ENCODE results near the gene MSANTD2. TPM values are rescaled to one million over a fixed set of nuclear protein-coding genes. Genes with fewer than 3 reads are reported as not detected.

The MSANTD2 gene
- total and polyA plus RNA-seq, 2 of the 4 experiments (the other 2 are of a cell fraction), result 5.0 to 6.0 TPM

DNA sequence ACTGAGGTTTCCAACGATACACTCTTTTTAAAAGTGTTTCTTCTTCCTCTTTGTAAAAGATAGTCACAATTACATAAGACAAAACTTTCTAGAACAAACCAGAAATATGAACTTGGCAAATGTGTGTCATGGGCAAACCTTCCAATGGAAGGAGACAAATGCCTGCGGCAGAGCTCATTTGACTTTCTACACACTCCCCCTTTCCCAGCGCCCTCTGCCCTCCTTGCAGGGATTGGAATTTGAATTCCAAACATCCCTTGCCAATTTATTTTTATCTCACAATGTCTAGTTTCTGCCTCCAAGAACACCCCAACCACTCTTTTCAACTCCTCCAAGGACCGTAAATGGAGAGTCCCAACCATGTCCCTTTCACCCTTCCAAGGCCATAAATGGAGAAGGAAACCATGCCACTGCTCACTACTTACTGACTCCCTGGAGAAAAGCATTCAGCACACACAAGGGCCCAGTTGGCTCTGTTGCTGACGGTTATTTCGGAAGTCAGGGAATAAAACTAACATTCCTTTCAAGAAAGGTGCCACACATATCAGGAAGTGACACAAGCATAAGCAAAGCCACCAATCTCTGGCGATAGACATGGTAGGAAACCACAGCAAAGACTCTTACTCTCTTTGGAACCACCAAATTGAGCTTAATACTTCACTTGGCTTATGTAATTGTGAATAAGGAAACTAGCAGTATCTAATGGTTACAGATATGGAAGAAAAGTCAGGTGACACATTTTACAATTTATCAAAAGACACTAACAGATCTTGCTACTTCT lies 23.2 kb downstream of the MSANTD2 start:
- no peaks in the 10 kb centered on the region for H3K9me3 ChIP-seq (ENCODE audit: control insufficient read depth, insufficient read depth, low read length)
- H3K4me1 ChIP-seq (ENCODE audit: control insufficient read depth, insufficient read depth, low read length), result peaks cover 2% of the 10 kb centered on the region; the same call in 1 of the 2 replicates

More for the DNA sequence above, 23.2 kb downstream of the MSANTD2 start:
- TF ChIP-seq RCOR1 (IDR thresholded peaks at IDR 0.05; ENCODE audit: insufficient replicate concordance, low read length) (no peak), MXI1 (IDR thresholded peaks at IDR 0.05; ENCODE audit: borderline replicate concordance, low read depth, low read length) (no peak), FOS (IDR thresholded peaks at IDR 0.05; ENCODE audit: low read depth, low read length) (no peak), MAFK (IDR thresholded peaks at IDR 0.05; ENCODE audit: low read depth, low read length) (no peak), CHD1 (IDR thresholded peaks at IDR 0.05; ENCODE audit: low read depth, low read length) (no peak)
- TF ChIP-seq, protein P1, sequence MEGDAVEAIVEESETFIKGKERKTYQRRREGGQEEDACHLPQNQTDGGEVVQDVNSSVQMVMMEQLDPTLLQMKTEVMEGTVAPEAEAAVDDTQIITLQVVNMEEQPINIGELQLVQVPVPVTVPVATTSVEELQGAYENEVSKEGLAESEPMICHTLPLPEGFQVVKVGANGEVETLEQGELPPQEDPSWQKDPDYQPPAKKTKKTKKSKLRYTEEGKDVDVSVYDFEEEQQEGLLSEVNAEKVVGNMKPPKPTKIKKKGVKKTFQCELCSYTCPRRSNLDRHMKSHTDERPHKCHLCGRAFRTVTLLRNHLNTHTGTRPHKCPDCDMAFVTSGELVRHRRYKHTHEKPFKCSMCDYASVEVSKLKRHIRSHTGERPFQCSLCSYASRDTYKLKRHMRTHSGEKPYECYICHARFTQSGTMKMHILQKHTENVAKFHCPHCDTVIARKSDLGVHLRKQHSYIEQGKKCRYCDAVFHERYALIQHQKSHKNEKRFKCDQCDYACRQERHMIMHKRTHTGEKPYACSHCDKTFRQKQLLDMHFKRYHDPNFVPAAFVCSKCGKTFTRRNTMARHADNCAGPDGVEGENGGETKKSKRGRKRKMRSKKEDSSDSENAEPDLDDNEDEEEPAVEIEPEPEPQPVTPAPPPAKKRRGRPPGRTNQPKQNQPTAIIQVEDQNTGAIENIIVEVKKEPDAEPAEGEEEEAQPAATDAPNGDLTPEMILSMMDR (conservative IDR thresholded peaks at IDR 0.05; ENCODE audit: low read depth, low read length), result no peak
- TF ChIP-seq, protein P2, sequence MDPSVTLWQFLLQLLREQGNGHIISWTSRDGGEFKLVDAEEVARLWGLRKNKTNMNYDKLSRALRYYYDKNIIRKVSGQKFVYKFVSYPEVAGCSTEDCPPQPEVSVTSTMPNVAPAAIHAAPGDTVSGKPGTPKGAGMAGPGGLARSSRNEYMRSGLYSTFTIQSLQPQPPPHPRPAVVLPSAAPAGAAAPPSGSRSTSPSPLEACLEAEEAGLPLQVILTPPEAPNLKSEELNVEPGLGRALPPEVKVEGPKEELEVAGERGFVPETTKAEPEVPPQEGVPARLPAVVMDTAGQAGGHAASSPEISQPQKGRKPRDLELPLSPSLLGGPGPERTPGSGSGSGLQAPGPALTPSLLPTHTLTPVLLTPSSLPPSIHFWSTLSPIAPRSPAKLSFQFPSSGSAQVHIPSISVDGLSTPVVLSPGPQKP (IDR thresholded peaks at IDR 0.05; ENCODE audit: borderline replicate concordance, low read depth, low read length), result no peak
- TF ChIP-seq, protein P3, sequence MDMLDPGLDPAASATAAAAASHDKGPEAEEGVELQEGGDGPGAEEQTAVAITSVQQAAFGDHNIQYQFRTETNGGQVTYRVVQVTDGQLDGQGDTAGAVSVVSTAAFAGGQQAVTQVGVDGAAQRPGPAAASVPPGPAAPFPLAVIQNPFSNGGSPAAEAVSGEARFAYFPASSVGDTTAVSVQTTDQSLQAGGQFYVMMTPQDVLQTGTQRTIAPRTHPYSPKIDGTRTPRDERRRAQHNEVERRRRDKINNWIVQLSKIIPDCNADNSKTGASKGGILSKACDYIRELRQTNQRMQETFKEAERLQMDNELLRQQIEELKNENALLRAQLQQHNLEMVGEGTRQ (IDR thresholded peaks at IDR 0.05; ENCODE audit: low read depth, low read length), result no peak
- no peak overlapping the region for H3K14ac ChIP-seq (replicated peaks; ENCODE audit: low read depth, low read length)
- no peak overlapping the region for H4K5ac ChIP-seq (ENCODE audit: low read depth, low read length)
- no peak overlapping the region for H3K27ac ChIP-seq (ENCODE audit: insufficient read depth, low read length)
- in situ Hi-C loops (cut with MboI; ENCODE audit: low sequenced_read_pairs) (no loop called here), dilution Hi-C loops (cut with HindIII; ENCODE audit: low sequenced_read_pairs, unreplicated experiment) (no loop called here), intact Hi-C loops (cut with micrococcal nuclease) (no loop called here)
- no peak overlapping the region for H2AFZ ChIP-seq (replicated peaks; ENCODE audit: low read length, poor library complexity)
- H4K91ac ChIP-seq (ENCODE audit: insufficient read depth, low read depth, low read length), result no peak overlapping the region
- no peak overlapping the region for H3K18ac ChIP-seq (ENCODE audit: low read depth, low read length)
- H3K4me2 ChIP-seq (ENCODE audit: low read depth, low read length), result no peak overlapping the region
- no peak overlapping the region for H2AK5ac ChIP-seq (ENCODE audit: low read depth, low read length)
- H3K9ac ChIP-seq (ENCODE audit: low read depth, low read length), result no peak overlapping the region
- H2BK15ac ChIP-seq (ENCODE audit: low read depth, low read length), result no peak overlapping the region
- no peak overlapping the region for H2AK9ac ChIP-seq (replicated peaks; ENCODE audit: low read depth, low read length, poor library complexity)
- no peak overlapping the region for H2BK5ac ChIP-seq (ENCODE audit: low read depth, low read length, poor library complexity, severe bottlenecking)
- DNase-seq, result no peak
- ChIA-PET CTCF (interaction anchor here (1.4 kb wide), 1 partner anchor 16 kb away, joined by 4 read pairs; no protein-coding TSS in a partner anchor), POLR2A (ENCODE audit: unreplicated experiment) (no interaction called here)
- H3K4ac ChIP-seq (ENCODE audit: low read depth, low read length), result no peak overlapping the region
- no peak overlapping the region for H3K56ac ChIP-seq (ENCODE audit: extremely low read depth, insufficient read depth, low read length)
- H3K4me3 ChIP-seq (ENCODE audit: insufficient read depth, low read depth, low read length), result no peak overlapping the region
- H2BK120ac ChIP-seq (ENCODE audit: low read depth, low read length), result no peak overlapping the region
- 93% methylated on average over 3 of the region's 7 CpGs; no CpG with 5 or more reads in 1 of the 2 experiments for WGBS, 2 experiments (ENCODE audit: extremely low coverage in 2 of 2, insufficient read length in 1 of 2)
- no peak for ATAC-seq (ENCODE audit: low read depth)
- BruUV-seq (replicated peaks), result no TSS peak
- H3K36me3 ChIP-seq (ENCODE audit: control insufficient read depth, insufficient read depth, low read length), result peaks cover 4% of the 10 kb centered on the region; the same call in 1 of the 2 replicates
- H3K27me3 ChIP-seq (ENCODE audit: control insufficient read depth, insufficient read depth, low read length), result no peaks in the 10 kb centered on the region
- H3K9me1 ChIP-seq (ENCODE audit: insufficient read depth, low read length), result 0 out of 2 replicates have a peak, but pooled peaks cover 7% of the 10 kb centered on the region
- peaks cover 10% of the 10 kb centered on the region; the same call in 1 of the 2 replicates for H4K20me1 ChIP-seq (ENCODE audit: insufficient read depth, low read length)
- H2BK20ac ChIP-seq (ENCODE audit: low read depth, low read length), result no peak overlapping the region
- peaks cover 24 to 32% of the 10 kb centered on the region in 2 experiments for H3K79me1 ChIP-seq (ENCODE audit: low read depth in 1 of 2, low read length in 2 of 2)
- H3K23ac ChIP-seq (ENCODE audit: low read depth, low read length), result no peak overlapping the region
- no peak overlapping the region for H4K8ac ChIP-seq (ENCODE audit: low read depth in 2 of 2, low read length in 2 of 2)
